MG63 (cell line): ENCODE results near the gene ARHGEF17. TPM values are rescaled to one million over a fixed set of nuclear protein-coding genes. Genes with fewer than 3 reads are reported as not detected.

Experiments
- DNase-seq: peaks from one replicate; pipeline ENCODE4 v3.0.0-alpha.2; 2020
- H3K27me3 ChIP-seq: fragments of 250-450 bp; sonication (Bioruptor Pico); 2 replicates; pipeline ENCODE4 v1.5.1; 2020; ENCODE audit warnings: mild to moderate bottlenecking, moderate library complexity
- H3K36me3 ChIP-seq: fragments of 250-450 bp; sonication (Bioruptor Pico); 2 replicates; pipeline ENCODE4 v1.5.1; 2020; ENCODE audit warnings: mild to moderate bottlenecking, moderate library complexity
- H3K4me3 ChIP-seq: fragments of 250-450 bp; sonication (Bioruptor Pico); 2 replicates; pipeline ENCODE4 v1.5.1; 2020; ENCODE audit warnings: mild to moderate bottlenecking, moderate library complexity
- H3K9me3 ChIP-seq: fragments of 250-450 bp; sonication (Bioruptor Pico); 2 replicates; pipeline ENCODE4 v1.5.1; 2020; ENCODE audit warnings: mild to moderate bottlenecking, moderate library complexity
- total RNA-seq: library from RNA; depleted of rRNA; stranded (reverse); fragments of >200 nt; shearing (Covaris generic); gene quantifications from 2 replicates; pipeline ENCODE4 v1.2.3, GENCODE V29; 2014; ENCODE audit warnings: low replicate concordance

The ARHGEF17 gene
- total RNA-seq, 1 experiment from 2014 or later, result 10.9 TPM

DNA sequence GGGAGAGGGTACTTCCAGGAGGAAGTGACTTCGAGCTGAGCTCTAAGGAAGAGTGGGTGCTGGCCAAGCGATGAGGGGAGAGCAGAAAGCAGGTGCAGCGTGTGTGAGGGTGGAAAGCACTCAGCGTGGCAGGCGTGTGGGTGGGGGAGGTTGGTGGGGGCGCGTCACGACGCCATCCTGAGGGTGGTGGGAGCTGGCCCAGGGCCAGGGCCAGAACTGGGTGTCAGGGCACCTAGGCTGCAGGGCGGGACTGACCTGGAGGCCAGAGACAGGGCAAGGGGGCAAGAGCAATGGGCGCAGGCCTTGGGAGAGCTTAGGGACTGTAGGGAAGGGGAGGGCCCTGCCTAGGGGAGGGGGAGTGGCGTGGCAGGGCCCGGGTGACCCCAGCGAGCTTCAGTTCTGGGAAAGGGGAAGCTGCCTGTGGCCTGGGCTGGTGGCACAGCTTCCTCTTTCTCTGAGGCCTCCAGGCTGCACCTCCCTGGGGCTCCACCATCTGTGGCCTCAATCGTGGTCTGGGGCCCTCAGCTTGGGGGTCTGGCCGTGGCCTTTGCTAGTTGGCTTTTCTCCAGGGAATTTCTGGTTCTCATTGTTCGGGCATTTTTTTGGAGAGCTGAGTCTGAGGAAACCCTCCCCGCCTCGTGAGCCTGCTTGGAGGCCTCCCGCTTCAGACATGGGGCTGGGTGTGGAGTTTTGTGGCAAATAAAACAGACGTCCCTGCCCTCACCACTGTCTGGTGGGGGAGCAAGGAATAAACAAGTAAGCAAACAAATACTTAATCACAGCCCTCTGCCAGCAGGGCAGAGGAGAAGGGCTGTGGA lies 77.0 kb downstream of the ARHGEF17 start:
- no peaks in the 10 kb centered on the region for H3K27me3 ChIP-seq
- H3K36me3 ChIP-seq, result no peaks in the 10 kb centered on the region
- H3K9me3 ChIP-seq, result no peaks in the 10 kb centered on the region
- no peak overlapping the region for H3K4me3 ChIP-seq
- DNase-seq, result no peak

DNA sequence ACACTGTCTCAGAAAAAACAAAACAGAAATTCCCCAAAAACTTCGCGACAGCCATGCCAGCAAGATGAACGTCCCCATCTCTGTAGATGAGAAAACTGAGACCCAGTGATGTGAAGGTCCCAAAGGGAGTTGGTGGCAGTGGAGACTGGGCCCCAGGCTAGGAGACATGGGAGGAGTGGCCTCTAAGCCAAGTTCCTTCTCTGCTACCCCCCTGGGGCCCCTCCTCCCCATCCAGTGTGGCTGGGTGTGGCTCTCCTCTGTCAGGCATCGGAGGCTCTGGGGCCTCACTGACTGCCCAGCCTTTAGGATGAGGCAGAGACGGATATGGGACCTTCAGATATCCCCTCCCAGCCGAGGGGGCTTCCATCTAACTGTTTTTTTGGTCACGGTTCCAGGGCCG lies 77.9 kb downstream of the ARHGEF17 start:
- no peak for DNase-seq

DNA sequence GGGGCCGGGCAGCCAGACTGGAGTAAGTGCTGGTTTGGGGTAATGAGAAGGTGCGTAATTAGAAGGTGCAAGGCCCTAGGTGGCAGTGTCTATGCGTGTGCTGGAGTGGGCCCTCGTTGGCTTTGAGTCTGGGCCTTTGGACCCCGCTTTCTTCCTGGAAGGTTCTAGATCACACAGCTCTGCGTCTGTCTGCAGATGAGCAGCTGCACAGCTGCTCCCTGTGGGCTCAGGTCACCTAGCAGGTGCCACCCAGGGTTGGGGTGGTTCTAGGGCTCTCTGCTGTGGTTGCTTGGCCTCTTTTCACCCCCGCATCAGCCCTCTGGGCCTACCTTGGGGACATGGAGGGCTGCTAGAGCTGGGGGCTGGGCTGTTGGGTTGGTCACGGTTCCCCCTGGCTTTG lies 78.5 kb downstream of the ARHGEF17 start:
- Histone ChIP-seq H3K36me3 (no peaks in the 10 kb centered on the region), H3K4me3 (no peak overlapping the region), H3K9me3 (no peaks in the 10 kb centered on the region), H3K27me3 (no peaks in the 10 kb centered on the region)
- no peak for DNase-seq

More for the DNA sequence above, 77.9 kb downstream of the ARHGEF17 start:
- Histone ChIP-seq H3K9me3 (no peaks in the 10 kb centered on the region), H3K4me3 (no peak overlapping the region), H3K36me3 (no peaks in the 10 kb centered on the region), H3K27me3 (no peaks in the 10 kb centered on the region)

DNA sequence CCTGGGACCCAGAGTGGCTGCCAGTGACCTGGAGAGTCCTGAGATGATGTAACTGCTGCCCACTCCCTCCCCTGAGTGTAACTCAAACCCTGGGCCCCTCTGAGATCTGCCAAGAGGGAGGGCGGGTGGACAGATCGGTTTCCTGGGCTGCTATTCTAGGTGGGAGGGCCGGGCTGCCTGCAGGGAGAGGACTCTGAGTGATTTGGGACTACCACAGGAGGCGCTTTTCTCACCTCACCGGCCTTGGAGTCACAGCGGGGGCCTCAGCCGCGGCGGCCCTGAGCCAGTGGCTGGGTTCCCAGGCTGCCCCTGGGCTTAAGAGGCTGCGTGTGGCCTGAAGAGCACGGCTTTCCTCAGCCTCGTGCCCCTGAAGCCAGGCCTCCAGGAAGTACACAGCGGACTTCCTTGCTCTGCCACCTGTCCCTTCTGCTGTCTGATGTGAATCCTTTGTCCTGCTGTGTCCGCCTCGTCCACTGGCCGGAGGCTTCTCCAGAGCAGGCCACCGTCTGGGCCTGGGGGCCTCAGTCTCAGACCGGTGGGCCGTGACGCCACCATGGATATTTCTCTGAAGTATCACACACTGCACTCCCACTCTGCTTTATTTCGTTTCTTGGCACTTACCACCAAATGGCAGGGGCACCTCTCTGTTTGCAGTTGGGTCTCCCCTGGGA lies 79.7 kb downstream of the ARHGEF17 start:
- DNase-seq, result no peak
- H3K9me3 ChIP-seq, result no peaks in the 10 kb centered on the region
- H3K27me3 ChIP-seq, result no peaks in the 10 kb centered on the region
- peaks cover 5% of the 10 kb centered on the region for H3K36me3 ChIP-seq
- H3K4me3 ChIP-seq, result no peak overlapping the region

DNA sequence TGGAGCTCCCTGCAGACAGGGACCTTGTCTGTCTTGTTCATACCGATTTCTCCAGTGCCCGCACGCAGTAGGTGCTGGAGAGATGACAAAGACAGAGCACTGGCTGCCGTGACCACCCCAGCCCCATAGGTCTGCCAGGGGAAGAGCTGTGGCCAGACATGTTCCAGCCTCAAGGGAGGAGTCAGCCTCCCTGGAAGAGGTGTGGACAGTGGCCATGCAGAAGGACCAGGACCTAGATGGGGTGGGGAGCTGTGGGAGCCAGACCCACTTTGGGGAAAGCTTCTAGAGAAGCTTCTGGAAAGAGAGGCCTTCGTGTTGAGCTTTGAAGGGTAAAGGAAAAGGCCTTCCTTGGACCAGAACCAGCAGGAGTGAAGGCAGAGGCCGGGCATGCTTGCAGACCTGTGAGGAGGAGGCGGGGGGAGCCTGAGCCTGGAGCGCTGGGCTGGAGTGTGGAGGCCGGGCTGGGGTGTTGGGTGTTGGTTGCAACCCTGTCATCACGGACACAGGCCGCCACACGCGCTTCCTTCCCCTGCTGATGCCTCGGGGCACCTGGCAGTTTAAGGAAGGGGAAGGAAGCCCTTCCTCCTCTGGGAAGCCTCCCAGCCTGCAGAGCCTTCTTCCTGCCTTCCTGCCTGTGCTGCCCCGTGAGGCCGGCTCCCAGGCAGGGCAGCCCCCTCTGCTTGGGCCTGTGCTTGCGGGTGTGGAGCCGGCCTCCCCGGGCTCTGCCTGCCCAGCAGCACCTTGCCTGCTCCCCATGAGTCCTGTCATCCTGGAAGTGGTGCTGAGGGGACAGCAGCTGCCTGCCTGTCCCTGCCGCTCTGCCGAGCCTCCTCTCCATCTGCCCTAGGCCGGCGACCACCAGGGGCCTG lies 80.4 kb downstream of the ARHGEF17 start:
- DNase-seq, result no peak
- Histone ChIP-seq H3K4me3 (no peak overlapping the region), H3K36me3 (peaks cover 6% of the 10 kb centered on the region), H3K9me3 (no peaks in the 10 kb centered on the region), H3K27me3 (no peaks in the 10 kb centered on the region)

DNA sequence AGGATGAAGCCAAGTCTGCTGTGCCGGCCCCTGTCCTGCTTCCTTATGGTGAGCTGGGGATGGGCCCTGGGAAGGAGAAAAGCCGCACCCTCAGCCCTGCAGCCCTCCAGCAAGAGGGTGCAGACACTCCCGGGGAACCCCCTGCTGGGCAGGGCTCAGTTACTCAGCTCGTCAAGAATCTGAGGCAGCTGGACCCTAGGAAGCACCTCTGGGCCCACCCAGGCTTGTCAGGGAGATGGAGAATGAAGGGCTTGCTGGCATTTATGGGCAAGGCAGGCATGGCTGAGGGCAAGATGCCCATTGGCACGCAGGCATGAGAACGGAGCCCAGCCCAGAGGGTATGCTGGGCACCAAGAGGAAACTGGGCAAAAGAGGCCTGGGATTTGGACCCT lies 81.1 kb downstream of the ARHGEF17 start:
- DNase-seq, result peak; percentile 24
- H3K36me3 ChIP-seq, result peaks cover 10% of the 10 kb centered on the region
- H3K4me3 ChIP-seq, result no peak overlapping the region
- H3K27me3 ChIP-seq, result no peaks in the 10 kb centered on the region
- H3K9me3 ChIP-seq, result no peaks in the 10 kb centered on the region

DNA sequence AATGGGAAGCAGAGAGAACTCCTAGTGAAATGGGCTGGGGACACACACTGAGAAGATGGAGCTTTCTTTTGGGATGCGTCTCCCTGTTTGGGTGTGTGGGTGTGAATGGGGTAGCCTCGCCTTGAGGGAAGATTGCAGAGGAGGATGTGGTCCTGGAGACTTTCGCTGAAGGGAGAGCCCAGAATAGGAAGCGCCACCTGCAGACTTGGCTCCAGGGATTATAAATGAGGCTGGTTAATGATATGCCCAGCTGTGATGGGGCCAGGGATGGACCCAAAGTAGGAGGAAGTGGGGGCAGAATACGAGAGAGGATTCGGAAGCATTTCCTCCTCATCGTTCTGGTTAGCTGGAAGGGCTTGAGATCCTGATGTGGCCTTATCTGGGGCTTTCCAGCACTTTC lies 81.8 kb downstream of the ARHGEF17 start:
- H3K4me3 ChIP-seq, result no peak overlapping the region
- H3K36me3 ChIP-seq, result peaks cover 13% of the 10 kb centered on the region
- DNase-seq, result no peak
- no peaks in the 10 kb centered on the region for H3K9me3 ChIP-seq
- H3K27me3 ChIP-seq, result no peaks in the 10 kb centered on the region

DNA sequence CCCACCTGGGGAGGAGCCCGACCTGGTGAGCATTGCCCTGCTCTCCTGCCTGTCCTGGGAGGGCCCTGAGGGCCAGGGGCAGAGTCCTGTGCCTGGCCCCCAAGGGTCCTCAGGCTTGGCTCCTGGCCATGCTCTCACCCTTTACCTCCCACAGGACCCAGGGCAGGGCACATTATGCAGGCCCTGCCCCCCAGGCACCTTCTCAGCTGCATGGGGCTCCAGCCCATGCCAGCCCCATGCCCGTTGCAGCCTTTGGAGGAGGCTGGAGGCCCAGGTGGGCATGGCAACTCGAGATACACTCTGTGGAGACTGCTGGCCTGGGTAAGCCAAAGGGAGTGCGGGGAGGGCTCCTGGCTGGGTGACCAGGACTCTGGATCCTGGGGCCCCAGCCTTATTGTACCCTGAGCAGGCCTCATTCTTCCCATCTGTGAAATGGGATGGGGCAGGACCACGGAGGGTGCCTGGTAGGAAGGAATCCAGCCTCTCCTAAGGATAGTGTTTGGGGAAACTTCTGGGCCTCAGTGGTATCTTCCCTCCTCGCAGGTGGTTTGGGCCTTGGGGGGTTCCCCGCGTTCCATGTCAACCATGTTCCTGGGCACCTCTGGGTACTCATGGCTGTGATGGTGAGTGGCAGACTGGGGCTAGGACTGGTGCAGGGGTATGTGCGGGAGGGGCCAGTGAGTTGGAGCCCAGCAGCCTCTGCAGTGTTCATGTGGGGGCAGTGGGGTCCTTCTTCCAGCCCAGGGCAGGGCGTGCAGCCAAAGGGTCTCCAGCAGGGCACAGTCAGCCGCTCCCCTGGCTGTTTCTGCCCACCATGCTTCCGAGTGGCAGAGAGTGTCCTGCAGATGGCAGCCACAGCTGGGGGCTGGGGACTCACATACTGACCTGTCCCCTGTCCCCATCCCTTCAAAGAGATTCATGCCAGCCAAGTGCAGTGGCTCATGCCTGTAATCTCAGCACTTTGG lies 82.8 kb downstream of the ARHGEF17 start:
- Histone ChIP-seq H3K27me3 (no peaks in the 10 kb centered on the region), H3K4me3 (no peak overlapping the region), H3K9me3 (no peaks in the 10 kb centered on the region), H3K36me3 (peaks cover 13% of the 10 kb centered on the region)
- DNase-seq, result no peak

DNA sequence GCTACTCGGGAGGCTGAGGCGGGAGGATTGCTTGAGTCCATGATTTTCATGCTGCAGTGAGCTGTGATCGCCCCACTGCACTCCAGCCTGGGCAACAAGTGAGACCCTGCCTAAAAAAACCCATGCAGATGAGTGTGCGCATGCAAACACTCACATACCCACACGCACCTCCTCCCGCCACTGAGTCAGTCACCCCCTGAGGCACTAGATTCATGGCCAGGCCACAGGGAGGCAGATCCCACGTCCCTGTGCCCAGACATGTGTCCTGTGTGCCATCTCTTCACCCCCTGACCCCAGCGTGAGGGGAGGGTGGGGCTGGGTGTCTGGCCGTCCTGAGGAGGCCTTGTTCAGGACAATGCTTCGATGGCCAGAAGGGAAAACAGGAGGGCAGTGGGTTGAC lies 83.6 kb downstream of the ARHGEF17 start:
- Histone ChIP-seq H3K36me3 (peaks cover 17% of the 10 kb centered on the region), H3K9me3 (no peaks in the 10 kb centered on the region), H3K27me3 (no peaks in the 10 kb centered on the region), H3K4me3 (no peak overlapping the region)
- DNase-seq, result no peak

DNA sequence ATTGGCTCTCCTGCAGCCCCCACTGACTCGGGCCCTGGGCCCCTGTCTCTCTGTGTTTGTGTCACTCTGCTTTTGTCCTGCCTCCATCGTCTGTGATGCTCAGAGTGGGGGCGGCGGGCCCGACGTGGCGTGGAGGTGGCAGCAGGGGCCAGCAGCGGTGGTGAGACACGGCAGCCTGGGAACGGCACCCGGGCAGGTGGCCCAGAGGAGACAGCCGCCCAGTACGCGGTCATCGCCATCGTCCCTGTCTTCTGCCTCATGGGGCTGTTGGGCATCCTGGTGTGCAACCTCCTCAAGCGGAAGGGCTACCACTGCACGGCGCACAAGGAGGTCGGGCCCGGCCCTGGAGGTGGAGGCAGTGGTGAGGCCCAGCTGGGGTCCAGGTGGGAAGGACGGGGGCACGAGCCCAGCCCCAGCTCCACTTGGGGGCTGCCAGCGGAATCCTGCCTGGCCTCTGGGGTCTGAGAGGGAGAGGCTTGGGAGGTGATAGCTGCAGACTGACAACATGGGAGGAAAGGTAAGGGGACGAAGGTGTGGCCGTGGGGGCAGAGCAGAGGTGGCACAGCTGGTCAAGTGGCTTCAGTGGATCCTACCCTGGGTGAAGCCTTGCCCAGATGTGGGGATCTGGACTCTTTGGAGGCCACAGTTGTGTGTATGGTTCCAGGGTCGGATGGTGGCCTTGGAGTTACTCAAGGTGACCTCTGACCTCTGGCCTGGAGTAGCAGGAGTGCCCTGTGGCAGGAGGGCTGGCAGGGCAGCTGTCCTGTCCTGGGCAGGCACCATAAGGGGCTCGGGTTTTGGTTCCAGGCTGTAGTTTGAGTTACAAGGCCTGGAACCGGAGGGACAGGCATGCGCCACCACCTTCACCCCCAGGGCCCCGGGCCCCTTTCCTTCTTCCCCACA lies 84.3 kb downstream of the ARHGEF17 start:
- Histone ChIP-seq H3K36me3 (peaks cover 20% of the 10 kb centered on the region), H3K4me3 (no peak overlapping the region), H3K27me3 (no peaks in the 10 kb centered on the region), H3K9me3 (no peaks in the 10 kb centered on the region)
- DNase-seq, result no peak

DNA sequence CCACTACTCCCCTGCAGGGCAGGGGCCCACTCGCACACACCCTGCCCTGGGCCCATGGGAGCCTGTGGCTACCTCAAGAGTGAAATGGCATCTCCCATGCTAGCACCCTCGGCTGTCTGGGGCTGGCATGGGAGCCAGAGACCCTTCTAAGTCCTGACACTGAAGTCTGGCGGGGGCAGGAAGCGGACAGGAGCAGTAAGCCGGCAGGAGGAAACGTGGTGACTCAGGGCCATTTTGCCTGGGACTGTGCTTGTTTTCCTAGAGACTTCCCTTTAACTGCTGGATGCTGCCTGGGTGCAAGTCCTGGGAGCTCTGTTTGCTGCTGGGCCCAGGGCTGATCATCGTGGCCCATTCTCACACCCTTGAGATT lies 84.9 kb downstream of the ARHGEF17 start:
- no peaks in the 10 kb centered on the region for H3K27me3 ChIP-seq
- DNase-seq, result no peak

DNA sequence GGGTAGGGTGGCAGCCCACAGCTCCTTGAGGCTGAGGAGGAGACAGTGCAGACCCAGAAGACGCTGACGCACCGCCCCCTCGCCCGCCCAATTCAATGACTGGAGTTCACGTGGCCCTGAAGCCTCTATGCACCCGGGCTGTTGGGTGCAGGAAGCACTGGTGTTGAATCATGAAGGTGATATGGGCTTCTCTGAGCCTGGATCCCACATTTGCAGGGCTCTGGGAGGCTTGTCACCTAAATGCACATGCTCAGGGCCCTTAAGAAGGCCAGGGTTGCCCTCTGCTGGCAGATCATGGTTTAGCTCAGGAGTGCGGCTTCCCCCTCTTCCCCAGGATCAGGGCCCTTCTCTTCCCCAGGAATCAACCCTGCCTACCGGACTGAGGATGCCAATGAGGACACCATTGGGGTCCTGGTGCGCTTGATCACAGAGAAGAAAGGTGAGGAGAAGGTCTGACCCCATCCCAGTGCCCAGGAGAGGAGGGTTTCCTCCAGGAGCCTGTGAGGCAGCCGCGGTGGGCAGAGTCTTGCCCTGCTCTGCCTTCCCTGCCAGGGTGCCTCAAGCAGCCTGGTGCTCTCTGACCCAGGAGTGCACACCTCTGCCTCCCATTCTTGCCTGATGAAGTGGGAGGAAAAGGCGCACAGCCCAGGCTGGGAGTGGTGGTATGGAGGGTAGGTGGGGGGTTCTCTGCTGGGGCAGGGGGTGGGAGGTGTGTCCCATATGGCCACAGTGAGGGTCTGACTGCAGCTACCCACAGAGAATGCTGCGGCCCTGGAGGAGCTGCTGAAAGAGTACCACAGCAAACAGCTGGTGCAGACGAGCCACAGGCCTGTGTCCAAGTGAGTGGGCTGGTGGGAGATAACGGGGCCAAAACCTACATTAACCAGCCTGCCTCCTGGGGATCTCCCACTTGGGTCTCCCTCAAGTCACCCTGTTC lies 85.7 kb downstream of the ARHGEF17 start:
- Histone ChIP-seq H3K36me3 (peaks cover 21% of the 10 kb centered on the region), H3K9me3 (no peaks in the 10 kb centered on the region), H3K4me3 (no peak overlapping the region), H3K27me3 (no peaks in the 10 kb centered on the region)
- peak; percentile 50 for DNase-seq

More for the DNA sequence above, 84.9 kb downstream of the ARHGEF17 start:
- H3K4me3 ChIP-seq, result no peak overlapping the region
- H3K9me3 ChIP-seq, result no peaks in the 10 kb centered on the region
- peaks cover 21% of the 10 kb centered on the region for H3K36me3 ChIP-seq

DNA sequence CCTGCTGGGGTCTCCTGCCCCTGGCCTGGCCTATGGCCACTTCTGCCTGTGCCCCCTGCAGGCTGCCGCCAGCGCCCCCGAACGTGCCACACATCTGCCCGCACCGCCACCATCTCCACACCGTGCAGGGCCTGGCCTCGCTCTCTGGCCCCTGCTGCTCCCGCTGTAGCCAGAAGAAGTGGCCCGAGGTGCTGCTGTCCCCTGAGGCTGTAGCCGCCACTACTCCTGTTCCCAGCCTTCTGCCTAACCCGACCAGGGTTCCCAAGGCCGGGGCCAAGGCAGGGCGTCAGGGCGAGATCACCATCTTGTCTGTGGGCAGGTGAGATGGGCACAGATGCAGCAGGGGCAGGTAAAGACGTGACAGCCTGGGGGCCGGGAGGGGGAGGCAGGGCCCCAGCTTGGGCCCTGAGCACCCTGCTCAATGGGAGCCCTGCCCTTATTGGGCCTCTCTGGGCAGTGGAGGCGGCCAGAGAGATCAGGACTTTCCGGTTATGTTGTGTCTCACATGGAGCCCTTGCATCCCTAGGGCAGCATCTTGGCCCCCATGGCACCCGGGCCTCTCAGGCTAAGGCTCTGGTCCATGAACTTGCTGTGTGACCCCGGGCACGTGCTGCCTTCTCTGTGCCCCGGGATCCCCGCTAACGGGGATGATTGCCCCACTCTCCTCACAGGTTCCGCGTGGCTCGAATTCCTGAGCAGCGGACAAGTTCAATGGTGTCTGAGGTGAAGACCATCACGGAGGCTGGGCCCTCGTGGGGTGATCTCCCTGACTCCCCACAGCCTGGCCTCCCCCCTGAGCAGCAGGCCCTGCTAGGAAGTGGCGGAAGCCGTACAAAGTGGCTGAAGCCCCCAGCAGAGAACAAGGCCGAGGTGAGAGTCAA lies 86.6 kb downstream of the ARHGEF17 start:
- H3K4me3 ChIP-seq, result no peak overlapping the region
- no peak for DNase-seq
- H3K36me3 ChIP-seq, result peaks cover 21% of the 10 kb centered on the region
- no peaks in the 10 kb centered on the region for H3K9me3 ChIP-seq
- H3K27me3 ChIP-seq, result no peaks in the 10 kb centered on the region
